GM12872 (cell line): ENCODE results near the gene CXCL17.

Experiments
- CTCF ChIP-seq: IDR thresholded peaks from 3 replicates; pipeline ENCODE4 v1.5.1; 2011; ENCODE audit warnings: low read depth, mild to moderate bottlenecking, low read length, moderate library complexity; ENCODE audit not compliant: insufficient read depth

Gene CXCL17

GRCh38 chr19:42477933-42478332, 35.2 kb upstream of the CXCL17 start:
- no peak for TF ChIP-seq CTCF

- TF ChIP-seq CTCF, result no peak
Observed at GRCh38 chr19:42477117-42477516, 34.4 kb upstream of the CXCL17 start.

GRCh38 chr19:42475366-42475765, 32.6 kb upstream of the CXCL17 start:
- no peak for TF ChIP-seq CTCF

- TF ChIP-seq CTCF, result no peak
Observed at GRCh38 chr19:42474743-42475142, 32.0 kb upstream of the CXCL17 start.

GRCh38 chr19:42473686-42474085, 30.9 kb upstream of the CXCL17 start:
- no peak for TF ChIP-seq CTCF

GRCh38 chr19:42472402-42473147, 29.8 kb upstream of the CXCL17 start:
- TF ChIP-seq CTCF, result no peak

- TF ChIP-seq CTCF, result no peak
Observed at GRCh38 chr19:42471554-42472249, 29.0 kb upstream of the CXCL17 start.
